DND-41 (cell line): ENCODE data around the gene MCU.
"Not testable (repeated sequence)": the region's sequence is repeated elsewhere in the genome, so short reads cannot be mapped to it uniquely, and the experiment has no call there.

ENCODE experiments used
- ATAC-seq: fragments of 200-7000 bp; cut with Tn5 transposase; 3 replicates; pipeline ENCODE4 v1.9.1; 2021; ENCODE audit warnings: low read depth; ENCODE audit not compliant: insufficient read depth
- DNase-seq: peaks from one replicate; pipeline ENCODE4 v3.0.0-alpha.2; 2020
- H2AFZ ChIP-seq: 2 replicates; pipeline ENCODE4 v1.6.0; 2012; ENCODE audit warnings: low read depth, low read length
- H3K27ac ChIP-seq: 2 replicates; pipeline ENCODE4 v1.5.1; 2012; ENCODE audit warnings: low read length, inconsistent platforms
- H3K27me3 ChIP-seq: fragments of 200-600 bp; sonication (generic); 2 replicates; pipeline ENCODE4 v1.6.0; 2012; ENCODE audit warnings: low read length, mild to moderate bottlenecking, inconsistent platforms; ENCODE audit not compliant: insufficient read depth, poor library complexity
- H3K36me3 ChIP-seq: 2 replicates; pipeline ENCODE4 v1.5.1; 2012; ENCODE audit warnings: low read length, inconsistent platforms; ENCODE audit not compliant: insufficient read depth
- H3K4me1 ChIP-seq: 2 replicates; pipeline ENCODE4 v1.5.1; 2012; ENCODE audit warnings: mild to moderate bottlenecking, low read length; ENCODE audit not compliant: insufficient read depth
- H3K4me2 ChIP-seq: 2 replicates; pipeline ENCODE4 v1.6.0; 2012; ENCODE audit warnings: mild to moderate bottlenecking, moderate library complexity, low read length, inconsistent platforms; ENCODE audit not compliant: insufficient read depth
- H3K4me3 ChIP-seq, 2 experiments: fragments of 200-600 bp in 1 of 2; shearing (Covaris generic) in 1 of 2; 2 replicates each; pipeline ENCODE4 v1.5.1; 2012 to 2016; ENCODE audit warnings: inconsistent platforms in 2 of 2, low read length in 2 of 2, mild to moderate bottlenecking in 2 of 2, low read depth in 1 of 2, moderate library complexity in 1 of 2
- H3K79me2 ChIP-seq: 2 replicates; pipeline ENCODE4 v1.6.0; 2012; ENCODE audit warnings: low read length, inconsistent platforms; ENCODE audit not compliant: insufficient read depth
- H3K9ac ChIP-seq: 2 replicates; pipeline ENCODE4 v1.6.0; 2012; ENCODE audit warnings: low read depth, mild to moderate bottlenecking, inconsistent platforms, low read length, moderate library complexity
- H3K9me3 ChIP-seq: 2 replicates; pipeline ENCODE4 v1.5.1; 2012; ENCODE audit warnings: low read length, moderate library complexity, mild to moderate bottlenecking, inconsistent platforms; ENCODE audit not compliant: insufficient read depth, severe bottlenecking
- H4K20me1 ChIP-seq: 2 replicates; pipeline ENCODE4 v1.6.0; 2012; ENCODE audit warnings: low read length; ENCODE audit not compliant: insufficient read depth
- CTCF ChIP-seq: IDR thresholded peaks from 2 replicates; pipeline ENCODE4 v1.5.1; 2012; ENCODE audit warnings: borderline replicate concordance, low read length, moderate library complexity, mild to moderate bottlenecking; ENCODE audit not compliant: poor library complexity, severe bottlenecking; ENCODE audit errors: extremely low read depth
- EZH2 ChIP-seq: IDR thresholded peaks from 3 replicates; pipeline ENCODE4 v1.6.1; 2012; ENCODE audit warnings: borderline replicate concordance, low read depth, mild to moderate bottlenecking, moderate library complexity, low read length, inconsistent platforms; ENCODE audit not compliant: severe bottlenecking

Gene MCU

DNA sequence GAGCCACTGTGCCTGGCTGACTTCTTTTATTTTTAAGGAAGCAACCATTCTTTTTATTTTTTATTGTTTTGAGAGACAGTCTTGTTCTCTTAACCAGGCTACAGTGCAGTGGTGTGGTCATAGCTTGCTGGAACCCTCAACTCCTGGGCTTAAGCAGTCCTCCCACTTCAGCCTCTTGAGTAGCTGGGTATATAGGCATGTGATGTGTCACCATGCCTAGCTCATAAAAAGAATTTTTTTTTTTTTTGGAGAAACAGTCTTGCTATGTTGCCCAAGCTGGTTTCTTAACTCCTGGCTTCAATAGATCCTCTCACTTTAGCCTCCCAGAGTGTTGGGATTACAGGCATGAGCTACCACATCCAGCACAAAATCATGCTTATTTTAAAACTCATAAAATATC lies 5.8 kb downstream of the MCU start:
- peaks cover 81% of the 10 kb centered on the region for H3K79me2 ChIP-seq
- no peak overlapping the region for H3K4me3 ChIP-seq
- H3K36me3 ChIP-seq = no peaks in the 10 kb centered on the region
- H3K9ac ChIP-seq = no peak overlapping the region
- TF ChIP-seq CTCF (no peak), EZH2 (no peak)
- H3K27ac ChIP-seq = no peak overlapping the region
- no peaks in the 10 kb centered on the region for H3K9me3 ChIP-seq
- DNase-seq = no peak
- H2AFZ ChIP-seq = no peak overlapping the region
- peaks cover 21% of the 10 kb centered on the region for H3K4me1 ChIP-seq
- H3K27me3 ChIP-seq = no peaks in the 10 kb centered on the region
- ATAC-seq = no peak
- H3K4me2 ChIP-seq = no peak overlapping the region
- H4K20me1 ChIP-seq = peaks cover 7% of the 10 kb centered on the region; the same call in 1 of the 2 replicates

DNA sequence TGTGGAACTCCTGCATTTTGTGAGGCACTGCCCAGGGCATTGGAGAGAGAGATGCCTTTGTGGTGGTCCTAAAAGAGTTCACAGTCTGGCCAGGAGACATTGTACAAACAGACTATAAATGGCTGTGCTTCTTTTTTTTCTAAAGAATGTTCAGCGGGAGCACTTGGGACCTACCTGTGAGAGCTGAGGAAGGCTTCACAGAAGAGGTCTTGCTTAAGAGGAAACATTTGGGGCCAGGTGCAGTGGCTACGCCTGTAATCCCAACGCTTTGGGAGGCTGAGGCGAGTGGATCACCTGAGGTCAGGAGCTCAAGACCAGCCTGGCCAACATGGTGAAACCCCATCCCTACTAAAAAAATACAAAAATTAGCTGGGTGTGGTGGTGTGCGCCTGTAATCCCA lies 10.5 kb downstream of the MCU start:
- H2AFZ ChIP-seq, H3K36me3 ChIP-seq, H4K20me1 ChIP-seq, ATAC-seq, DNase-seq, H3K27ac ChIP-seq, H3K4me2 ChIP-seq, H3K27me3 ChIP-seq, H3K9me3 ChIP-seq, H3K4me3 ChIP-seq, H3K9ac ChIP-seq: not testable (repeated sequence)
- Histone ChIP-seq H3K4me1 (peaks cover 14% of the 10 kb centered on the region; the same call in 1 of the 2 replicates), H3K79me2 (peaks cover 65% of the 10 kb centered on the region)

- Histone ChIP-seq H3K4me1 (peaks cover 14% of the 10 kb centered on the region; the same call in 1 of the 2 replicates), H3K9ac (no peak overlapping the region), H3K27me3 (no peaks in the 10 kb centered on the region), H4K20me1 (peaks cover 3% of the 10 kb centered on the region; the same call in 1 of the 2 replicates), H3K79me2 (peaks cover 59% of the 10 kb centered on the region), H3K4me2 (no peak overlapping the region), H3K4me3 (no peak overlapping the region), H3K9me3 (no peaks in the 10 kb centered on the region), H2AFZ (no peak overlapping the region), H3K27ac (no peak overlapping the region), H3K36me3 (no peaks in the 10 kb centered on the region)
- TF ChIP-seq CTCF (no peak), EZH2 (no peak)
- ATAC-seq (peak; percentile 97), DNase-seq (peak; percentile 32)
Measured at GRCh38 chr10:72702868-72703581, 11.1 kb downstream of the MCU start.

DNA sequence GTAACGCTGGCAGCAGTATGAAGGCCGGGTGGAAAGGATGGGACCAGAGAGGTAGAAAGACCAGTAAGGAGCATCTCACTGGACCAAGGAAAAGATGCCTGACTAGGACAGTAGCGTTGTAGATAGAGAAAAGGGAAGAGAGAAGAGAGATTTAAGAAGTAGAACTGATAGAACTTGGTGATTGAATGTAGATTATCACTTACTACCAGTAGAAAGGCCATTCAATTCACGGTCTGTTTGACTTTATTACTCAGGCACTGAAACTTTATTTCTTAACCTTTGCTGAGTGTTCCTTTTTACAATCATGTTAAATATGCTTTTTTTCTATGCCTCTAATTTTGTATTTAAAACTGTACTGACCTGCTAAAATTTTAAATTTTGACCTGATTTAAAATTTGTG lies 12.2 kb downstream of the MCU start:
- H3K4me1 ChIP-seq = peaks cover 14% of the 10 kb centered on the region; the same call in 1 of the 2 replicates
- ATAC-seq (no peak), DNase-seq (no peak)
- no peak overlapping the region for H3K4me3 ChIP-seq
- H3K9ac ChIP-seq = no peak overlapping the region
- no peaks in the 10 kb centered on the region for H3K27me3 ChIP-seq
- TF ChIP-seq CTCF = no peak
- TF ChIP-seq EZH2 = no peak
- no peak overlapping the region for H2AFZ ChIP-seq
- H3K79me2 ChIP-seq = peaks cover 49% of the 10 kb centered on the region
- H3K27ac ChIP-seq = no peak overlapping the region
- H3K36me3 ChIP-seq = no peaks in the 10 kb centered on the region
- no peak overlapping the region for H3K4me2 ChIP-seq
- peaks cover 3% of the 10 kb centered on the region; the same call in 1 of the 2 replicates for H4K20me1 ChIP-seq
- no peaks in the 10 kb centered on the region for H3K9me3 ChIP-seq
